ENCODE measurements around the gene ALCAM.

The ALCAM gene

DNA sequence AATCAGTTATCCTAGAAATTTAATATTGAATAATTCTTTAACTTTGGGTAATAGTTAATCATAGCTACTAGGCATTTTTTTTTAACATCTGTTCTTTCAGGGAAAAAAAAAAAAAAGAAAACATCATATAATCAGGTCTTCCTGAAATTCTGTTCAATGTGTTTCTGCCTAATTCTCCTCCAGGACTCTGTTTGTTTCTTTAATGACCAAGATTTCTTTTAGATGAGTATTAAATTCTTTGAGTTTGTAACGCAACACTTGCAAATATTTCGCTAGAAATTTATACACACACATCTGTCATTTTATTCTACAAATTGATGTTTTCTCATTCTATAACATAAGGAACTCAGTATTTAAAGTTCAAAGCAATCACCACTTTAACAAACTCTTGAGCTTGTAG, 56.7 kb downstream of the ALCAM start:
- H3K36me3 ChIP-seq (ENCODE audit: control insufficient read depth, insufficient read depth, low read length): no peaks in the 10 kb centered on the region
- no peak overlapping the region for H3K27ac ChIP-seq (ENCODE audit: insufficient read depth, low read length, poor library complexity, severe bottlenecking)
- no peak for DNase-seq
- H3K4me3 ChIP-seq (ENCODE audit: insufficient read depth, low read depth, low read length, poor library complexity, severe bottlenecking): no peak overlapping the region
- H3K9me3 ChIP-seq (ENCODE audit: control insufficient read depth, low read length): no peaks in the 10 kb centered on the region
- no peaks in the 10 kb centered on the region for H3K27me3 ChIP-seq (replicated peaks; ENCODE audit: control insufficient read depth, insufficient read depth, low read length, poor library complexity, severe bottlenecking)
- no peaks in the 10 kb centered on the region for H3K4me1 ChIP-seq (ENCODE audit: control insufficient read depth, insufficient read depth, low read length, poor library complexity, severe bottlenecking)

DNA sequence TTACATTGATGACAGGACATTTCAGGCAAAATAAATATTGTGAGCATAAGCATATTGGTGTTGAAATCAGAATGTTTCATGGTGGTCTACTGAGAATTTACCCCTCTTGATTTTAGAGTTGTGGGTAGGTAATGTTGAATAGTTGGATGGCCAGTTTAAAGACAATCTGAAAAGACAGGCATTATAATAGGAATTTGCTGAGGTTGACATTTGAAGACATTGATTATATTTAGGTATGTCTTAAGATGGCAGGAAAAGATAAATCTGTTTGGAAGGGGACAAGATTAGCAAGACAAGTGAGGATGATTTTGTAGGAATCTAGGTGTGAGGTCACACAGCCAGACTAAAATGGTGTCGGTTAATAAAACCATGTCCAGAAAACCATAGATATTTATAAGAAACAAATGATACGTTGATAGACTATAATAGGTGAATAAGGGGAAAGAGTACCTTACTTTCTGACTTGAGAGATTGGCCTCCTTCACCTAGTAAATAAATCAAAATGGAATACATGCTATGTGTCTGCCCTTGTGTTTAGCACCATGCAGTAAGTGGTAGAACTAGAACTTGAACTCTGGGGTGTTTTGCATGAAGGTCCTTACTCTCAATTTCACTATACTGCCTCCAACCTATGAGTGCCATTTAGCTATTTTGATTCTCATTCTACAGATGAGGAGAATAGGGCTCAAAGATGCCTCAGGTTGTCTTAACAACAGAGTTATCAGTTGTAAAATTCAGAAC, 57.9 kb downstream of the ALCAM start:
- DNase-seq: no peak
- Histone ChIP-seq H3K27me3 (replicated peaks; ENCODE audit: control insufficient read depth, insufficient read depth, low read length, poor library complexity, severe bottlenecking) (no peaks in the 10 kb centered on the region), H3K4me1 (ENCODE audit: control insufficient read depth, insufficient read depth, low read length, poor library complexity, severe bottlenecking) (no peaks in the 10 kb centered on the region), H3K27ac (ENCODE audit: insufficient read depth, low read length, poor library complexity, severe bottlenecking) (no peak overlapping the region), H3K4me3 (ENCODE audit: insufficient read depth, low read depth, low read length, poor library complexity, severe bottlenecking) (no peak overlapping the region), H3K36me3 (ENCODE audit: control insufficient read depth, insufficient read depth, low read length) (no peaks in the 10 kb centered on the region), H3K9me3 (ENCODE audit: control insufficient read depth, low read length) (no peaks in the 10 kb centered on the region)

DNA sequence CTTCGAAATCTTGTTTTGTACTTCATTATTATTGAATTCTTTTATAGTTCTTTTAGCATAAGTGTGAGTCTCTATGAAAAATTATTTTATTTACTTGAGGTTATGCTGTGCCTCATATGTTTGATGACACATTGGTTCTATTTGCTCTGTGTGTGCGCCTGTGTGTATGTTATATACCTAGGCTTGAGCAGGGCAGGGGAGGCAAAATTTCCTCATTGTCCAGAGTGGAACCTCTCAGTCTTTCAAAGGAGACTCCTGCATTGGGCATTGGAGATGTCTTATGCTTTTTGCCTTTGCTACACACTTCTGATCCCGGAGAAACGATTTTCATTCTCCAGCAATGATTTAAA, 58.4 kb downstream of the ALCAM start:
- no peak for DNase-seq
- no peaks in the 10 kb centered on the region for H3K36me3 ChIP-seq (ENCODE audit: control insufficient read depth, insufficient read depth, low read length)
- no peaks in the 10 kb centered on the region for H3K27me3 ChIP-seq (replicated peaks; ENCODE audit: control insufficient read depth, insufficient read depth, low read length, poor library complexity, severe bottlenecking)
- H3K4me1 ChIP-seq (ENCODE audit: control insufficient read depth, insufficient read depth, low read length, poor library complexity, severe bottlenecking): no peaks in the 10 kb centered on the region
- H3K4me3 ChIP-seq (ENCODE audit: insufficient read depth, low read depth, low read length, poor library complexity, severe bottlenecking): no peak overlapping the region
- no peaks in the 10 kb centered on the region for H3K9me3 ChIP-seq (ENCODE audit: control insufficient read depth, low read length)
- no peak overlapping the region for H3K27ac ChIP-seq (ENCODE audit: insufficient read depth, low read length, poor library complexity, severe bottlenecking)

DNA sequence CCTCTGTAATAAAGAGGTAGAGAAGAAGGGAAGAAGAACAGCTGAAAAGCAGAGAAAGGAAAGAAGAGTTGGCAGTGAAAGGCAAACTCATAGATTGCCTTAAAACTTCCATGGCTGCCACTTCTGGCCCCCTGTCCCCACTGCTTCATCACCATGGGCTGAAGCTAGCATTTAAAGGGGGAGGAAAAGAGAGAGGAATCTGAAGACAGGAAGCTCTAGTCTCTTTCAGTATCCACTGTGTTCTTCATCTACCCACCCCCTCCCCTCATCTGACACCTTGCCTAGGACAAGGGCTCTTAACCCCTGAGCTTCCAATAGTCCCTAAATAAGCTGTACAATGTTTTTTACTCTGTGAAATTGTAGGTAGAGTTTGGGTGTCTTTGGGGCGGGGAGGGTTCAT, 60.6 kb downstream of the ALCAM start:
- Histone ChIP-seq H3K4me1 (ENCODE audit: control insufficient read depth, insufficient read depth, low read length, poor library complexity, severe bottlenecking) (no peaks in the 10 kb centered on the region), H3K27ac (ENCODE audit: insufficient read depth, low read length, poor library complexity, severe bottlenecking) (no peak overlapping the region)
- no peak for DNase-seq

DNA sequence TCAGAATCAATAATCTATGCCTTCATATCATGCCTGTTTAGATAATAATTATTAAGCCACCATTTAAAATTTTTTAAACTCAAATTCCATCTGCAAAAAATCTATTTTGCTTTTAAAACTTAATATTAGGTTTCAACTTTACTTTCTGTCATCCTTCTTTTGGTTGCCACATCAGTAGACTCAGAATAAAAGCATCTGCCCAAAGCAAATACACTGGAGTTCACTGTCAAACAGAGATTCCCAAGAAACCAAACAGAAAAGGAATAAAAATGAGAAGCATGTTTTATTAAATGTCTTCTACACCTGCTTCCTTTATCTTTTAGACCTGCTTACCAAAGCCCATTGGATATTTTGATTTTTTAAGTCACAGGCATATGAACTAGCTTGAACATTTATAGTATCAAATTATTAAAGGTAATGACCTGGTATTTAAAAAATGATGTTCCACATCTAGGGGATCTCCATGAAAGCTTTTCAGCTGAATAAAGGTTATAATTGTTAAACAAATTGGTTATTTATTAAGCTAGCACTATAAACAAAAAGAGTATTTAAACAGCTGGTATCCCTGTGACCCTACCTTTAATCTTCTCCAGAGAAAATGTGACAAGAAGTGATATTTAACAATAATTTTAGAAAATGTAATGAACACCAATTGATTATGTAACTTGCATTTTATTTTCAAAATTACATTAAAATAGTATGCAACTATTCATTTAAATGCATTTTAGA, 62.5 kb downstream of the ALCAM start:
- H3K4me1 ChIP-seq (ENCODE audit: control insufficient read depth, insufficient read depth, low read length, poor library complexity, severe bottlenecking): no peaks in the 10 kb centered on the region
- H3K9me3 ChIP-seq (ENCODE audit: control insufficient read depth, low read length): no peaks in the 10 kb centered on the region
- no peak overlapping the region for H3K27ac ChIP-seq (ENCODE audit: insufficient read depth, low read length, poor library complexity, severe bottlenecking)
- DNase-seq: no peak
- H3K36me3 ChIP-seq (ENCODE audit: control insufficient read depth, insufficient read depth, low read length): no peaks in the 10 kb centered on the region
- H3K4me3 ChIP-seq (ENCODE audit: insufficient read depth, low read depth, low read length, poor library complexity, severe bottlenecking): no peak overlapping the region
- H3K27me3 ChIP-seq (replicated peaks; ENCODE audit: control insufficient read depth, insufficient read depth, low read length, poor library complexity, severe bottlenecking): no peaks in the 10 kb centered on the region

More for the DNA sequence above, 60.6 kb downstream of the ALCAM start:
- H3K9me3 ChIP-seq (ENCODE audit: control insufficient read depth, low read length): no peaks in the 10 kb centered on the region
- H3K36me3 ChIP-seq (ENCODE audit: control insufficient read depth, insufficient read depth, low read length): no peaks in the 10 kb centered on the region
- H3K4me3 ChIP-seq (ENCODE audit: insufficient read depth, low read depth, low read length, poor library complexity, severe bottlenecking): no peak overlapping the region
- no peaks in the 10 kb centered on the region for H3K27me3 ChIP-seq (replicated peaks; ENCODE audit: control insufficient read depth, insufficient read depth, low read length, poor library complexity, severe bottlenecking)

DNA sequence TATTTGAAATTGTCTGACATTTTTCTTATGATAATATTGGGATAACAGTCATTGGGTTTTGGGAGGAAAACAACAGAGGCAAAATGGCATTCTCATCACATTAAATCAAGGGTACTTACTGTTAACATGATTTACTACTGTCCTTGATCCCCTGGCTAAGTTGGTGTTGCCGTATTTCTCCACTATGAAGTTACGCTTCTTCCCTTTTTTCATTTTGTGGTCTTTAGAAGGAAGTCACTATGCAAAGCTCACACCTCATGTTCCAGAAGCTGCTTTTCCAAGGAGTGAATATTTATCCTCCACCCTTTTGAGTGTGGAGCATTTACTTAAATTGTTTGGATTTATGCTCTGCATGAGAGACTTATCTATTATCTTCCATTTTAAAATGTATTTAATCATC, 63.7 kb downstream of the ALCAM start:
- Histone ChIP-seq H3K9me3 (ENCODE audit: control insufficient read depth, low read length) (no peaks in the 10 kb centered on the region), H3K36me3 (ENCODE audit: control insufficient read depth, insufficient read depth, low read length) (no peaks in the 10 kb centered on the region), H3K4me3 (ENCODE audit: insufficient read depth, low read depth, low read length, poor library complexity, severe bottlenecking) (no peak overlapping the region), H3K27ac (ENCODE audit: insufficient read depth, low read length, poor library complexity, severe bottlenecking) (no peak overlapping the region), H3K4me1 (ENCODE audit: control insufficient read depth, insufficient read depth, low read length, poor library complexity, severe bottlenecking) (no peaks in the 10 kb centered on the region), H3K27me3 (replicated peaks; ENCODE audit: control insufficient read depth, insufficient read depth, low read length, poor library complexity, severe bottlenecking) (no peaks in the 10 kb centered on the region)
- no peak for DNase-seq

DNA sequence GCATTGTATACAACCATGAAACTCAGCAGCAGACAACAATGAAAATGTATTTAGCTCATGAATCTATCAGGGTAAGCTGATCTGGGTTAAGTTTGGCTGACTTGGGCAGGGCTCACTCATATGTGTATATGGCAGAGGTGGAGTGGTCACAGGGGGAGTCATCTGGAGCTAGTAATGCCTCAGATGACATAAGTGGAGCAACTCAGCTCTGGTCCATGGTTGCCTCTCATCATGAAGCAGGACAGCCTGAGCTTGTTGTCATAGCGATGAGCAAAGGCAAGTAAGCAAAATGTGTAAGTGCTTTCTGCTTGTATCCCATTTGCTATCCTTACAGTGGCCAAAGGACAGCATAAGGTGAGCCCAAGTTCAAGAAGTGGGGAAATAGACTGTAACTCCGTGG, 64.5 kb downstream of the ALCAM start:
- H3K4me3 ChIP-seq (ENCODE audit: insufficient read depth, low read depth, low read length, poor library complexity, severe bottlenecking): no peak overlapping the region
- DNase-seq: no peak
- H3K27me3 ChIP-seq (replicated peaks; ENCODE audit: control insufficient read depth, insufficient read depth, low read length, poor library complexity, severe bottlenecking): no peaks in the 10 kb centered on the region
- no peaks in the 10 kb centered on the region for H3K4me1 ChIP-seq (ENCODE audit: control insufficient read depth, insufficient read depth, low read length, poor library complexity, severe bottlenecking)
- no peak overlapping the region for H3K27ac ChIP-seq (ENCODE audit: insufficient read depth, low read length, poor library complexity, severe bottlenecking)
- H3K36me3 ChIP-seq (ENCODE audit: control insufficient read depth, insufficient read depth, low read length): no peaks in the 10 kb centered on the region
- H3K9me3 ChIP-seq (ENCODE audit: control insufficient read depth, low read length): no peaks in the 10 kb centered on the region

DNA sequence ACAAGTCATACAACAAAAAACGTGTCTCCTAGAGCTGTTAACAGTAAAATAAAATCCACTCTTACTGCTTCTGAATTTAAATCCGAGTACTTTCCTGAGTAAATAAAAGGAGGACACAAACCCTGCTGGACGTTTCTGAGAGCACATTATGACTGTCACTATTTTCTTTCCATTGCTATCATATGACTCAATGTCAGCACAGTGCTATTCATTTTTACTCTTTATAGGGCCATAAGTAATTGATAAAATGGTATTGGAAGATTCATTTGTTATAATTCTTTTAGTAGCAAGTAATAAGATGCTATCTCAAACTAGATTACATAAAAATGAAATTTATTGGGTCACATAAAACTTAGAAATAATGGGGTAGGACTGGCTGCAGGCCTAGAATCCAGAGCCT, 68.6 kb downstream of the ALCAM start:
- Histone ChIP-seq H3K36me3 (ENCODE audit: control insufficient read depth, insufficient read depth, low read length) (no peaks in the 10 kb centered on the region), H3K4me3 (ENCODE audit: insufficient read depth, low read depth, low read length, poor library complexity, severe bottlenecking) (no peak overlapping the region), H3K4me1 (ENCODE audit: control insufficient read depth, insufficient read depth, low read length, poor library complexity, severe bottlenecking) (no peaks in the 10 kb centered on the region), H3K9me3 (ENCODE audit: control insufficient read depth, low read length) (no peaks in the 10 kb centered on the region), H3K27me3 (replicated peaks; ENCODE audit: control insufficient read depth, insufficient read depth, low read length, poor library complexity, severe bottlenecking) (no peaks in the 10 kb centered on the region), H3K27ac (ENCODE audit: insufficient read depth, low read length, poor library complexity, severe bottlenecking) (no peak overlapping the region)
- DNase-seq: no peak

DNA sequence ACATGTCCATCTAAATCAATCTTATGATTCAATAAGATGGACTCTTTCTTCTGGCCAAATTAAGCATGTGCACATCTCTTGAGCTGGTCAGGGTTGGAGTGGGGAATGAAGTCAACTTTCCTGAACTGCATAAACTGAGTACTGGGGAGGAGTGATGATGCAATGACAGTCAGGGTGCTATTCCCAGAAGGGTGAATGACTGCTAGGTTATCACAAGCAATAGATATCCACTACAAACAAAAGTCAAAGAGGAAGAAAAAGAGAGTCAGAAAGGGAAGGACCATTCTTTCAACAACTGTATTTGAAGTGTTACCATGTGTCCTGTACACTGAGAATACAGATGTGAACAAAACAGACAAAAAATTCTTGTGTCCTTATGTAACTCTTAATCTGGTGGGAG, 70.0 kb downstream of the ALCAM start:
- no peak overlapping the region for H3K27ac ChIP-seq (ENCODE audit: insufficient read depth, low read length, poor library complexity, severe bottlenecking)
- H3K4me1 ChIP-seq (ENCODE audit: control insufficient read depth, insufficient read depth, low read length, poor library complexity, severe bottlenecking): no peaks in the 10 kb centered on the region
- H3K27me3 ChIP-seq (replicated peaks; ENCODE audit: control insufficient read depth, insufficient read depth, low read length, poor library complexity, severe bottlenecking): no peaks in the 10 kb centered on the region
- DNase-seq: no peak
- H3K4me3 ChIP-seq (ENCODE audit: insufficient read depth, low read depth, low read length, poor library complexity, severe bottlenecking): no peak overlapping the region
- no peaks in the 10 kb centered on the region for H3K9me3 ChIP-seq (ENCODE audit: control insufficient read depth, low read length)
- no peaks in the 10 kb centered on the region for H3K36me3 ChIP-seq (ENCODE audit: control insufficient read depth, insufficient read depth, low read length)

DNA sequence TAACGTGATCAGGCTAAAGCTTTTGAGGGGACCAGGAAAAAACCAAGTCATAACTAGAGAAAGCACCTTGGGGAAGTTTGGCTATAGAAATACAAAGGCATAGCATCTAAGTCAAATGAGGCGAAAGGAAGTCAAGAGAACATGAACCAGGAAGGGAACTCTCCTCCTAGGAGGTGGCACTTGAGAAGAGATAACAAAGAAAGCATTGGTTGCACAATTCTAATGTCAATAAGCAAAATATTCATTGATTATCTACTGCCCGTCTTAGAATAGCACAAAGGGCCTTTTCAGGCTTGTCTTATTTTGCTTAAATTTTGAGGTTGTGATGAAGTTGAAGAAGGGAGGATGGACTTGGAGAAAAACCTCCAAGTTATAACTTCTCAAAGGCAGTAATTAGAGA, 73.4 kb downstream of the ALCAM start:
- Histone ChIP-seq H3K27ac (ENCODE audit: insufficient read depth, low read length, poor library complexity, severe bottlenecking) (no peak overlapping the region), H3K4me1 (ENCODE audit: control insufficient read depth, insufficient read depth, low read length, poor library complexity, severe bottlenecking) (no peaks in the 10 kb centered on the region), H3K4me3 (ENCODE audit: insufficient read depth, low read depth, low read length, poor library complexity, severe bottlenecking) (no peak overlapping the region), H3K27me3 (replicated peaks; ENCODE audit: control insufficient read depth, insufficient read depth, low read length, poor library complexity, severe bottlenecking) (no peaks in the 10 kb centered on the region), H3K9me3 (ENCODE audit: control insufficient read depth, low read length) (no peaks in the 10 kb centered on the region), H3K36me3 (ENCODE audit: control insufficient read depth, insufficient read depth, low read length) (no peaks in the 10 kb centered on the region)
- DNase-seq: no peak

All from effector memory CD4-positive, alpha-beta T cell (primary cell).